HG03469 (cell line): ENCODE results near the gene RDM1.

Experiments used
- ATAC-seq: cut with Tn5 transposase; IDR thresholded peaks from one replicate; pipeline ENCODE4 v1.9.1; 2021; ENCODE audit warnings: mild to moderate bottlenecking, moderate library complexity, moderate number of reproducible peaks; ENCODE audit not compliant: unreplicated experiment

Gene RDM1

GRCh38 chr17:35934760-35935159, 4.2 kb upstream of the RDM1 start:
- no peak for ATAC-seq

GRCh38 chr17:35932586-35932985, 2.0 kb upstream of the RDM1 start:
- ATAC-seq = no peak

- no peak for ATAC-seq
Measured at GRCh38 chr17:35931794-35932425, 1.3 kb upstream of the RDM1 start.

- ATAC-seq = no peak
Measured at GRCh38 chr17:35927714-35928113, 2.9 kb downstream of the RDM1 start.

GRCh38 chr17:35923609-35924114, 6.9 kb downstream of the RDM1 start:
- no peak for ATAC-seq

GRCh38 chr17:35920229-35920628, 10.3 kb downstream of the RDM1 start:
- no peak for ATAC-seq

GRCh38 chr17:35918665-35919064, 11.9 kb downstream of the RDM1 start:
- ATAC-seq = no peak

- ATAC-seq = no peak
Measured at GRCh38 chr17:35917519-35918213, 12.9 kb downstream of the RDM1 start.

GRCh38 chr17:35915153-35915964, 15.2 kb downstream of the RDM1 start:
- ATAC-seq = no peak

GRCh38 chr17:35914354-35914753, 16.2 kb downstream of the RDM1 start:
- ATAC-seq = no peak

GRCh38 chr17:35913609-35914008, 17.0 kb downstream of the RDM1 start:
- no peak for ATAC-seq

GRCh38 chr17:35912942-35913341, 17.6 kb downstream of the RDM1 start:
- no peak for ATAC-seq

- ATAC-seq = no peak
Measured at GRCh38 chr17:35912339-35912912, 18.1 kb downstream of the RDM1 start.

GRCh38 chr17:35909408-35909807, 21.2 kb downstream of the RDM1 start:
- ATAC-seq = no peak

GRCh38 chr17:35907691-35908090, 22.9 kb downstream of the RDM1 start:
- no peak for ATAC-seq

- ATAC-seq = no peak
Measured at GRCh38 chr17:35906926-35907637, 23.5 kb downstream of the RDM1 start.

GRCh38 chr17:35906191-35906925, 24.2 kb downstream of the RDM1 start:
- no peak for ATAC-seq

GRCh38 chr17:35903451-35903850, 27.1 kb downstream of the RDM1 start:
- no peak for ATAC-seq

GRCh38 chr17:35901631-35902175, 28.9 kb downstream of the RDM1 start:
- ATAC-seq = no peak
